Nephron progenitor cell (in vitro differentiated cells): ENCODE data around the gene C1orf115.
A peak's percentile ranks its signal among the peaks of the same experiment; 100 is the strongest.

Experiments
- DNase-seq: peaks from one replicate; pipeline ENCODE4 v3.0.0; 2021
- H3K27ac Mint-ChIP-seq: 2 replicates; pipeline ENCODE4 v1.8.0; 2021; ENCODE audit warnings: mild to moderate bottlenecking, moderate library complexity, mixed read lengths
- H3K27me3 Mint-ChIP-seq: 2 replicates; pipeline ENCODE4 v1.8.0; 2021; ENCODE audit warnings: mild to moderate bottlenecking, low read depth, mixed read lengths; ENCODE audit not compliant: poor library complexity
- H3K36me3 Mint-ChIP-seq: 2 replicates; pipeline ENCODE4 v1.8.0; 2021; ENCODE audit warnings: low read depth, mixed read lengths
- H3K4me1 Mint-ChIP-seq: 2 replicates; pipeline ENCODE4 v1.8.0; 2021; ENCODE audit warnings: mixed read lengths
- H3K4me3 Mint-ChIP-seq: 2 replicates; pipeline ENCODE4 v1.8.0; 2021; ENCODE audit warnings: mild to moderate bottlenecking, moderate library complexity, mixed read lengths
- H3K9me3 Mint-ChIP-seq: 2 replicates; pipeline ENCODE4 v1.8.0; 2021; ENCODE audit warnings: mild to moderate bottlenecking, moderate library complexity, mixed read lengths
- CTCF ChIP-seq: fragments of 200-600 bp; sonication (generic); IDR thresholded peaks from 2 replicates; pipeline ENCODE4 v1.5.0; 2021; ENCODE audit warnings: antibody characterized with exemption

Gene C1orf115

GRCh38 chr1:220747437-220748088 is 57.4 kb downstream of the C1orf115 start:
- H3K4me3 Mint-ChIP-seq: peak overlapping the region; percentile 85
- H3K27ac Mint-ChIP-seq: no peak overlapping the region
- TF ChIP-seq CTCF: no peak
- no peaks in the 10 kb centered on the region for H3K36me3 Mint-ChIP-seq
- DNase-seq: no peak
- peaks cover 82% of the 10 kb centered on the region for H3K27me3 Mint-ChIP-seq
- H3K9me3 Mint-ChIP-seq: no peaks in the 10 kb centered on the region
- H3K4me1 Mint-ChIP-seq: peaks cover 49% of the 10 kb centered on the region

GRCh38 chr1:220748089-220748934 is 58.1 kb downstream of the C1orf115 start, which contains the start of gene MTARC2:
Gene MTARC2 (plus strand): TSS chr1:220748322. CDS start chr1:220748532, 210 bp downstream.
- no peaks in the 10 kb centered on the region for H3K36me3 Mint-ChIP-seq
- no peak within 1 kb of the TSS for H3K27ac Mint-ChIP-seq
- no peaks in the 10 kb centered on the region for H3K9me3 Mint-ChIP-seq
- no peak for TF ChIP-seq CTCF
- H3K4me3 Mint-ChIP-seq: peak within 1 kb of the TSS; percentile 85
- peaks cover 77% of the 10 kb centered on the region for H3K27me3 Mint-ChIP-seq
- DNase-seq: peak; percentile 78
- peaks cover 53% of the 10 kb centered on the region for H3K4me1 Mint-ChIP-seq
